SK-N-MC (cell line): Measurements from ENCODE around the gene KRT6C.

Experiments
- EZH2 ChIP-seq: fragments of 200-600 bp; sonication (generic); IDR thresholded peaks from one replicate; pipeline ENCODE4 v1.6.1; 2017; ENCODE audit warnings: antibody characterized with exemption
- FOXP2 ChIP-seq: optimal IDR thresholded peaks from 2 replicates; pipeline ENCODE3; 2011; ENCODE audit warnings: mild to moderate bottlenecking, moderate library complexity; ENCODE audit not compliant: insufficient read depth; ENCODE audit errors: extremely low read length, control extremely low read depth
- POLR2AphosphoS5 ChIP-seq: IDR thresholded peaks from 2 replicates; pipeline ENCODE4 v1.6.1; 2012; ENCODE audit warnings: mild to moderate bottlenecking, low read depth, low read length, borderline replicate concordance

DNA sequence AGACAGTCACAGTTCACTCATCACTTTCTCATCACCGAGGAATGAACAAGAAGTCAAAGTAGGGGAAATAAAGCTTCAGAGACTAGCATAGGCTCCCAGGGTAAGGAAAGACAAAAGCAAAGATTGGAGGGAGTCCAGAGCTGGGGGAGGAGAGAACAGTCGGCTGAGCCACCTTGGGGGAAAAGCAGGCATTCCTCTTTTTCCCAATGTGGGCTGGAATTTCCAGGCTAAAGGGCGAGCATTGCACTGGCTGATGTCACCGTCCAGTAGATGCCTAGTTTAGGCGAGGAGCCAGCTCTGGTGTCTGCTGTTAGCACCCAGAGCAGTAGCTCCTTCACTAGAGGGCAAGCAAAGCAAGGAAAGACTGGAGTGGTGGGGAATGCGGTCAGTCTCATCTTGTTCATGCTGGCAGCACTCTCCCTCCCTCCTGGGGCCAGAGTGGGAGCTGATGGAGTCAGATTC is 31.0 kb downstream of the KRT6C start:
- TF ChIP-seq POLR2AphosphoS5 (no peak), EZH2 (no peak), FOXP2 (no peak)
